Femur (tissue), 1 donor: ENCODE data around the gene C1RL.

Source experiments
- DNase-seq: peaks from one replicate; pipeline ENCODE4 v3.0.0-alpha.2; 2017

The C1RL gene

GRCh38 chr12:7091660-7092228 lies 17.3 kb downstream of the C1RL start:
- peak; percentile 67 for DNase-seq

- no peak for DNase-seq
Measured at GRCh38 chr12:7091171-7091570, 17.8 kb downstream of the C1RL start.

GRCh38 chr12:7090222-7090998 lies 18.6 kb downstream of the C1RL start:
- DNase-seq: no peak

GRCh38 chr12:7089196-7089871 lies 19.7 kb downstream of the C1RL start:
- DNase-seq: no peak

- DNase-seq: no peak
Measured at GRCh38 chr12:7083125-7083524, 25.9 kb downstream of the C1RL start.

- DNase-seq: no peak
Measured at GRCh38 chr12:7081037-7081436, 28.0 kb downstream of the C1RL start.

GRCh38 chr12:7079826-7080125 lies 29.2 kb downstream of the C1RL start:
- DNase-seq: no peak

GRCh38 chr12:7078163-7078562 lies 30.9 kb downstream of the C1RL start:
- no peak for DNase-seq

GRCh38 chr12:7076493-7076892 lies 32.5 kb downstream of the C1RL start:
- DNase-seq: no peak

- DNase-seq: no peak
Measured at GRCh38 chr12:7075939-7076338, 33.1 kb downstream of the C1RL start.

GRCh38 chr12:7075518-7075917 lies 33.5 kb downstream of the C1RL start:
- DNase-seq: no peak

- no peak for DNase-seq
Measured at GRCh38 chr12:7073946-7074345, 35.1 kb downstream of the C1RL start.

GRCh38 chr12:7072554-7072953 lies 36.5 kb downstream of the C1RL start:
- DNase-seq: no peak

- DNase-seq: no peak
Measured at GRCh38 chr12:7072035-7072434, 37.0 kb downstream of the C1RL start.

GRCh38 chr12:7069386-7069785 lies 39.6 kb downstream of the C1RL start:
- no peak for DNase-seq

GRCh38 chr12:7068994-7069346 lies 40.0 kb downstream of the C1RL start:
- DNase-seq: no peak

GRCh38 chr12:7068240-7068993 lies 40.6 kb downstream of the C1RL start:
- DNase-seq: no peak

- DNase-seq: no peak
Measured at GRCh38 chr12:7067096-7067495, 41.9 kb downstream of the C1RL start.

- no peak for DNase-seq
Measured at GRCh38 chr12:7066596-7066995, 42.4 kb downstream of the C1RL start.

- no peak for DNase-seq
Measured at GRCh38 chr12:7065073-7065623, 43.9 kb downstream of the C1RL start.

GRCh38 chr12:7064516-7064915 lies 44.5 kb downstream of the C1RL start:
- no peak for DNase-seq

GRCh38 chr12:7061596-7061995 lies 47.4 kb downstream of the C1RL start:
- DNase-seq: no peak

GRCh38 chr12:7061138-7061537 lies 47.9 kb downstream of the C1RL start:
- no peak for DNase-seq
